ENCODE data around the gene SLC25A45.

The SLC25A45 gene

DNA sequence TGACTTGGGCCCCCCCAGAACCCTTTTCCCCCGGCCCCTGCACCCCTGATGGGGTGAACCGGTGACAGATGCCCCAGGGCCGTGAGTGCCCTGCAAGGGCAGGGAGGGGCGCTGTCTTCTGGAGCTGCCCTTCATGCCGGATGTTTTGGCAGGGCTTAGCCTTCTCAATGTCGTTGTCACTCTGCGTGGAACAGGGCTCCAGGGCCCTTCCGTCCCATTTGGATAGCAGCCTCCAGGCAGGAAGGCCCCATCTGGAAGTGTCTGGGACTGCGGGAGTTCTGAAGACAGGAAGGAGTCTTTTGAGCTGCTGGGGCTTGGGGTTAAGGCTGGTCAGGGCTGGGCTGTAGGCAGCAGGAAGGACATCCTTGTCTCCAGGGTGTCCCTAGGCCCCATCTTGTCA lies 8.6 kb upstream of the SLC25A45 start:
- Histone ChIP-seq H3K4me1 (ENCODE audit: control insufficient read depth in 1 of 2, insufficient read depth in 2 of 2, low read length in 2 of 2) (peaks cover 2 to 40% of the 10 kb centered on the region in 2 donors), H3K4me3 (ENCODE audit: low read depth in 1 of 2, low read length in 2 of 2) (peak overlapping the region; percentile 5 to 28), H3K9me3 (ENCODE audit: control insufficient read depth in 1 of 2, low read length in 2 of 2) (no peaks in the 10 kb centered on the region), H3K36me3 (ENCODE audit: control insufficient read depth in 1 of 2, insufficient read depth in 2 of 2, low read length in 2 of 2) (peaks cover 8 to 30% of the 10 kb centered on the region in 2 donors), H3K27ac (ENCODE audit: low read length) (peak overlapping the region; percentile 16), H3K27me3 (ENCODE audit: low read depth, low read length) (no peaks in the 10 kb centered on the region)

DNA sequence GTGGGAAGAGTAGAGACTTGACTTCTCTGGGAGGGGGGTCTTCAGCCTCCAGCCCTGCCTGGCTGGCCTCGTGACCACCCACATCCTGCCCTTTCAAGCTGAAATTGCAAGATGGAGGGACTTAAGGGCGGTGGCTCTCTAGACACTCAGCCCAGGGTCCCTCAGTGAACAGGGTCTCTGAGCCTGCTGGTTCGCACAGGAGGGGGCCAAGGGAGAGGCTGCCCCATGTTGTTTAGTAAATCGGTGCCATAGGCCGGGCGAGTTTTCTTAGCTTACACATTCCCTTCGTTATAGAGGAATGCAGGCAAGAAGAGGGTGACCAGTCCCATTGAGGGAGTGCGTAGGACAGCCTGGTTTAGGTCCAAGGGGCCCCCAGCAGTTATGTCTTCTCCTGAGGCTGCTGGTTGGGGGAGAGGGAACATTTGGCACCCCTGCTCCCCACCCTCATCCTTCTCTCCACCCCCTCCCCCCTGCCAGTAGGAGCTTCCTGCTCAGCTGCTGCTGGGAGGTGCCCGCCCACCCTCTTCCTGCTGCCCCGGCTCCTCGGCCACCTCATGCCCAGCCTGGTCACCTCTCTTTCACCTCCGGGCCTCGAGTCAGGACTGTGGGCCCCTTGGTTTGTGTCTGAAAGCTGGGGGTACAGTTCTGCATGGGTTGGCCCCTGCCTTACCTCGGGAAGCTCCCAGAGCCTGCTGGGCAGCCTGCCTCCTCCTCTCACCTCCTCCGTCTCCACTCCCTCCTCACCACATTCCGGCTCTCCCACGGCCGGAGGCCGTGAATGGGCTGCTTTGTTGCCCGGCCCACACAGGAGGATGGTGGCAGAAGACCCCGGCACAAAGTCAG lies 7.9 kb upstream of the SLC25A45 start:
- peak overlapping the region; percentile 16 for H3K27ac ChIP-seq (ENCODE audit: low read length)
- H3K36me3 ChIP-seq (ENCODE audit: control insufficient read depth in 1 of 2, insufficient read depth in 2 of 2, low read length in 2 of 2), result peaks cover 8 to 30% of the 10 kb centered on the region in 2 donors
- peaks cover 2 to 40% of the 10 kb centered on the region in 2 donors for H3K4me1 ChIP-seq (ENCODE audit: control insufficient read depth in 1 of 2, insufficient read depth in 2 of 2, low read length in 2 of 2)
- no peaks in the 10 kb centered on the region for H3K9me3 ChIP-seq (ENCODE audit: control insufficient read depth in 1 of 2, low read length in 2 of 2)
- peak overlapping the region; percentile 5 to 28 for H3K4me3 ChIP-seq (ENCODE audit: low read depth in 1 of 2, low read length in 2 of 2)
- no peaks in the 10 kb centered on the region for H3K27me3 ChIP-seq (ENCODE audit: low read depth, low read length)

DNA sequence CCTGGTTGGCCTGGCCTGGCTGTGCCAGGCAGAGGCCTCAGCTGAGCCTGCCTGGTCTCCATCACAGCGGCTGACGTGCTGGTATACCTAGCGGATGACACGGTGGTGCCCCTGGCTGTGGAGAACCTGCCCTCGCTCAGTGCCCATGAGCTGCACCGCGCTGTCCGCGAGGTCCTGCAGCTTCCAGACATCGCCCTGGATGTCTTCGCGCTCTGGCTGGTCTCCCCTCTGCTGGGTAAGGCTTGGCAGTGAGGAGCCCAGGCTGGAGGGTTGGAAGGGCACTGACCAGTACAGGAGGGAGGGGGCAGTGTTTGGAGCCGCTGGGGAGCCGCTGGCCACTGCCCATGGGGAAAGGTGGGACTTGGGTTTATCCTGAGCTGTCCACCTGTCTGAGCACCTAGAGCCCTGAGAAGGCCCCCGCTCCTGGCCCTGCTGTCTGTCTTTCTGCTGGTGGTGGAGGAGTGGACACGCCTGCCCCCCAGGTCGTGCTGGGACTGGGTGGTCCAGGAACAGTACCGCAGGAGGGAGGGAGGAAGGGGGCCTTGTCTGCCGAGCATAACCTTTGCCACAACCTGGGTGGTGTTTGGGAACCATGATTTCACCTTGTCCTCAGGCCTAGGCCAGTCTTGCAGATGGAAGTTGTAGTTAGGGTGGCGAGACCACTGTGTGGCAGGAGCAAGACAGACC lies 7.0 kb upstream of the SLC25A45 start:
- no peak overlapping the region for H3K27ac ChIP-seq (ENCODE audit: low read length)
- H3K36me3 ChIP-seq (ENCODE audit: control insufficient read depth in 1 of 2, insufficient read depth in 2 of 2, low read length in 2 of 2), result peaks cover 8 to 24% of the 10 kb centered on the region in 2 donors
- peaks cover 2 to 40% of the 10 kb centered on the region in 2 donors for H3K4me1 ChIP-seq (ENCODE audit: control insufficient read depth in 1 of 2, insufficient read depth in 2 of 2, low read length in 2 of 2)

DNA sequence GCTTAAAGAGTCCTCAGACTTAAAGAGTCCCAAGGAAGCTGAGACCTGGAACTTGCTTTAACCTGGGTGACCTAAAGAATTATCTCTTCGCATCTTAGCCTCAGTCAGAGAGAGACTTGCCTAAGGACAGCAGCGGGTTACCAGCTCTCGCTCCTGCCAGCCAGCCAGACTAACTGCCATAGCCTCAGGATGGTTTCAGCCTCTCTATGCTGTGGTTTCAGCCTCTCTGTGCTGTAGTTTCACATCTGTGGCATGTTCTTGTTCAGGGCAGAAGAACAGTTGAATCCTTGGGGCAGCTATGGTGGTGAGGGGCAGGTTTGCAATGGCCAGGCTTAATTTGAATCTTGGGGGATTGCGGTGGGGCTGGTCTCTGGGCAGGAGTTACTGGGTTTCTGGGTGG lies 6.3 kb upstream of the SLC25A45 start:
- no peaks in the 10 kb centered on the region for H3K27me3 ChIP-seq (ENCODE audit: low read depth, low read length)
- H3K4me1 ChIP-seq (ENCODE audit: control insufficient read depth in 1 of 2, insufficient read depth in 2 of 2, low read length in 2 of 2), result peaks cover 9 to 40% of the 10 kb centered on the region in 2 donors
- H3K4me3 ChIP-seq (ENCODE audit: low read depth in 1 of 2, low read length in 2 of 2), result peak overlapping the region in 1 of 2 donors; percentile 8
- peaks cover 8 to 18% of the 10 kb centered on the region in 2 donors for H3K36me3 ChIP-seq (ENCODE audit: control insufficient read depth in 1 of 2, insufficient read depth in 2 of 2, low read length in 2 of 2)
- no peak overlapping the region for H3K27ac ChIP-seq (ENCODE audit: low read length)
- no peaks in the 10 kb centered on the region for H3K9me3 ChIP-seq (ENCODE audit: control insufficient read depth in 1 of 2, low read length in 2 of 2)

More for the DNA sequence above, 7.0 kb upstream of the SLC25A45 start:
- H3K9me3 ChIP-seq (ENCODE audit: control insufficient read depth in 1 of 2, low read length in 2 of 2), result no peaks in the 10 kb centered on the region
- no peaks in the 10 kb centered on the region for H3K27me3 ChIP-seq (ENCODE audit: low read depth, low read length)
- no peak overlapping the region for H3K4me3 ChIP-seq (ENCODE audit: low read depth in 1 of 2, low read length in 2 of 2)

DNA sequence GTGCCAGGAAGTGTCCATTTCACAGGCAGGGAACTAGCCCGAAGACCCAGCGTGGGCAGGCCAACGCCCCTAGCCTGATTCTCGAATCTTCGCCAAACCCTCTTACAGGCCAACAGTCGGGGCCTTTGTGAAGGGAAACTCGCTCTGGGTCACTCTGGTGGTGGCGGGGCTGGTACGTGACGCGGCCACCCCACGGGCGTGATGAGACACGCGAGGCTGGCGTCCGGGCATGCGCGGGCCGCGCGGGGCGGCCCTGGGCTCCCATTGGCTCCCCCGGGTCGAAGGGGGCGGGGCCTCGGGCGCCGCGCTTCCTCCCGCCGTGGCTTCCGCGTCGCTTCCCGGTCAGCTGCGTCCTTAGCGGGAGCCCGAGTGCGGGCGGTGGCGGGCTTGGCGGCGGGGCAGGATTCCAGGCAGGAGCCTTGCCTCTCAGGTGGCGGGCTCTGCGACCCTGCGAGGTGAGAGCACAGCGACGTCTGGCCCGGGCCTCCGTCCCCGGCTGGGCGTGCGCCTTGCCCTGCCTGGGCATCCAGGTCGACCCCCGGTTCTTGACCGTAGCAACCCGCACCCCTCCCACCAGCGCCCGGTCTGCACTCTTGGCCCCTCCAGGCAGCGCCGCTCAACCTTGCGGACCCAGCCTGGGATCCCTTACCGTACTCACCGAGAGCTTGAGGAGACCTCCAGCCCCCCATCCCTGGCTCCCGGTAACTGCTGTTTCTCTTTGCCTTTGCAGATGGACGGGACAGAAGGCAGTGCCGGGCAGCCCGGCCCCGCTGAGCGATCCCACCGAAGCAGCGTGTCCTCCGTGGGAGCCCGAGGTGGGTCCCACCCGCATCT lies 4.1 kb upstream of the SLC25A45 start, which contains the start of gene FRMD8:
Gene FRMD8 (plus strand): TSS at position 331 of the 834 bp plus-strand sequence. CDS start 400 bp downstream, at position 731.
- H3K9me3 ChIP-seq (ENCODE audit: control insufficient read depth in 1 of 2, low read length in 2 of 2), result no peaks in the 10 kb centered on the region
- peaks cover 5 to 13% of the 10 kb centered on the region in 2 donors for H3K36me3 ChIP-seq (ENCODE audit: control insufficient read depth in 1 of 2, insufficient read depth in 2 of 2, low read length in 2 of 2)
- peak within 1 kb of the TSS; percentile 67 to 86 for H3K4me3 ChIP-seq (ENCODE audit: low read depth in 1 of 2, low read length in 2 of 2)
- H3K4me1 ChIP-seq (ENCODE audit: control insufficient read depth in 1 of 2, insufficient read depth in 2 of 2, low read length in 2 of 2), result peaks cover 17 to 41% of the 10 kb centered on the region in 2 donors
- peak within 1 kb of the TSS; percentile 93 for H3K27ac ChIP-seq (ENCODE audit: low read length)
- no peaks in the 10 kb centered on the region for H3K27me3 ChIP-seq (ENCODE audit: low read depth, low read length)

DNA sequence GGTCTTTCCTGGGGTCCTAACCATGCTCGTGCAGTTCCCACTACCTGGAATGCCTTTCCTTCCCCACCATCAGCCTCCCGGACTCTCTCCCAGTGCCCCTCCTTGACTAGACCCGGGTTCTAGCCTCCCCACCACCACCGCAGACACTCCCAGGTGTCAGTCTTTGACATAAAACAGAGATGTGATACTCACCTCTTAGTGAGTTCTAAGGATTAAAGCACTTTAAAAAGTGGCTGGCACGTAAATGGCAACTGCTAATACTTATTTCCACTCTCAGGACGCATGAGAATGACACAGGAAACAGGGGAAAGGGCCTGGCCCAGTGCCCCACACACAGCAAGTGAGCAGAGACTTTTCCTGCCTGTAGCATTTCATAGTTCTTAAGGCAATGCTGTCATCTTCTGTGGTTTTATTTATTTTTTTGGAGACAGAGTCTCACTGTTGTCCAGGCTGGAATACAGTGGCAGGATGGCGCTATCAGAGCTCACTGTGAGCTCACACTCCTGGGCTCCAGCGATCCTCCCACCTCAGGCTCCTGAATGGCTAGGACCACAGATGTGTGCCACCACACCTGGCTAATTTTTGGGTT lies 1.9 kb upstream of the SLC25A45 start:
- H3K36me3 ChIP-seq (ENCODE audit: control insufficient read depth in 1 of 2, insufficient read depth in 2 of 2, low read length in 2 of 2), result peaks cover 5 to 7% of the 10 kb centered on the region in 2 donors
- no peak overlapping the region for H3K4me3 ChIP-seq (ENCODE audit: low read depth in 1 of 2, low read length in 2 of 2)
- no peaks in the 10 kb centered on the region for H3K9me3 ChIP-seq (ENCODE audit: control insufficient read depth in 1 of 2, low read length in 2 of 2)
- peaks cover 15 to 30% of the 10 kb centered on the region in 2 donors for H3K4me1 ChIP-seq (ENCODE audit: control insufficient read depth in 1 of 2, insufficient read depth in 2 of 2, low read length in 2 of 2)
- H3K27ac ChIP-seq (ENCODE audit: low read length), result peak overlapping the region; percentile 45
- no peaks in the 10 kb centered on the region for H3K27me3 ChIP-seq (ENCODE audit: low read depth, low read length)

DNA sequence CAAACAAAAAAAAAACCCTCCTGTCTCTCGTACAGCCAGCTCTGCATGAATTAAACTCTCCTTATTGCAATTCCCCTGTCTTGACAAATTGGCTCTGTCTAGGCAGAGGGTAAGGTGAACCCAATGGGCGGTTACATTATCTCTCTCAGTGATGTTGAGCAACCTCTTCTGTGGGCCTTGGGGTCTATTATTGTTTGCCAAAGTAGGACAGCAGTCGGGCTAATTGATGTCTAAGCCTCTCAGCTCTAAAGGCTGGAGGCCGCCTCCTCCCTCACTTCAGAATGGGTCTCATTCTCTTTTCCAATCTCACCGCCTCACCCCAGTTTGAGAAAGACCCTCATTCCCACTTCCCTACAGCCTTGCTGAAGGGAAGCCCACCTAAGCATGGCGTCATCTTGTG lies 1.3 kb upstream of the SLC25A45 start:
- no peaks in the 10 kb centered on the region for H3K27me3 ChIP-seq (ENCODE audit: low read depth, low read length)
- peaks cover 3 to 7% of the 10 kb centered on the region in 2 donors for H3K36me3 ChIP-seq (ENCODE audit: control insufficient read depth in 1 of 2, insufficient read depth in 2 of 2, low read length in 2 of 2)
- peak overlapping the region; percentile 45 for H3K27ac ChIP-seq (ENCODE audit: low read length)

DNA sequence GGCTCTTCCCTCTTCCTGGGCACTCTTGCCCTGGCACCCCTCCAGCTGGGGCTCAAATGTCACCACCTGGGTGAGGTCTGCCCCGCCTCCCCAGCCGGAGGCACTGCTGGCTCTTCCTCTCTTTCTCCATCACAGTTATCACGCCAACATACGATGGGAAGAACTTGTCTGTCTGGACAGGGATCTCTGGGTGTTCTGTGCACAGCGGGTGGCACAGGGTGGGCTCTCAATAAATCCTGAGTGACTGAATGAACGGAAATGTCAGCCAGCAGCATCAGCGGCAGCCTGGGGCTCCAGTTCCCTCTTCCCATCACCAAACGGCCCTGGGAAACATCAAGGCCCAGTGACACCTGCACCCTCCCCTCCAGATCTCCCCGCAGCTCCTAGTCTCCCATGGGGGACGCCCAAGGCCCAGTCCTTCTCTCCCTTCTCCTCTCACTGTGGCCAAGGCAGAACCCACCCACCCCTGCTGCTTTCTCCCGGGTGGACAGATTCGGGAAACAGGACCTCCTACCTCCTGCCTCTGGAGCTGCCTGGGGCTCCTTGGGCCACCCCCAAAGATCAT lies 440 bp upstream of the SLC25A45 start:
- peak overlapping the region; percentile 99 for H3K27ac ChIP-seq (ENCODE audit: low read length)
- no peaks in the 10 kb centered on the region for H3K27me3 ChIP-seq (ENCODE audit: low read depth, low read length)
- H3K9me3 ChIP-seq (ENCODE audit: control insufficient read depth in 1 of 2, low read length in 2 of 2), result no peaks in the 10 kb centered on the region
- H3K4me3 ChIP-seq (ENCODE audit: low read depth in 1 of 2, low read length in 2 of 2), result peak overlapping the region; percentile 65 to 70
- peaks cover 0 to 7% of the 10 kb centered on the region in 2 donors for H3K36me3 ChIP-seq (ENCODE audit: control insufficient read depth in 1 of 2, insufficient read depth in 2 of 2, low read length in 2 of 2)
- peaks cover 15% of the 10 kb centered on the region in 2 donors for H3K4me1 ChIP-seq (ENCODE audit: control insufficient read depth in 1 of 2, insufficient read depth in 2 of 2, low read length in 2 of 2)

More for the DNA sequence above, 1.3 kb upstream of the SLC25A45 start:
- H3K4me1 ChIP-seq (ENCODE audit: control insufficient read depth in 1 of 2, insufficient read depth in 2 of 2, low read length in 2 of 2), result peaks cover 15 to 24% of the 10 kb centered on the region in 2 donors
- no peak overlapping the region for H3K4me3 ChIP-seq (ENCODE audit: low read depth in 1 of 2, low read length in 2 of 2)
- no peaks in the 10 kb centered on the region for H3K9me3 ChIP-seq (ENCODE audit: control insufficient read depth in 1 of 2, low read length in 2 of 2)

DNA sequence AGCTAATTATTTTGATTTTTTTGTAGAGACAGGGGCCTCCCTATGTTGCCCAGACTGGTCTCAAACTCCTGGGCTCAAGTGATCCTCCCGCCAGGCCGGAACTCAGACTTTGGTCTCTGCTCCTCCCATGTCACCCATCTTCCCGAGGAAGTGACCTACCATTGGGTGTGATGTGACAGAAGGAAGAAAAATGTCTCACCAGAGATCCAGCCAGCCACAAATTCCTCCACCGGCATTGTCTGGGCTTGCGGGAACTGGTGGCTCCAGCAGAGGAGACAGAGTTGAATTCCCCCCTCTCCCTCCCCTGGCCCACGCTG lies 772 bp downstream of the SLC25A45 start:
- H3K27ac ChIP-seq (ENCODE audit: low read length), result peak overlapping the region; percentile 99
- peaks cover 12 to 15% of the 10 kb centered on the region in 2 donors for H3K4me1 ChIP-seq (ENCODE audit: control insufficient read depth in 1 of 2, insufficient read depth in 2 of 2, low read length in 2 of 2)
- no peaks in the 10 kb centered on the region for H3K27me3 ChIP-seq (ENCODE audit: low read depth, low read length)
- no peaks in the 10 kb centered on the region for H3K9me3 ChIP-seq (ENCODE audit: control insufficient read depth in 1 of 2, low read length in 2 of 2)
- peaks cover 0 to 7% of the 10 kb centered on the region in 2 donors for H3K36me3 ChIP-seq (ENCODE audit: control insufficient read depth in 1 of 2, insufficient read depth in 2 of 2, low read length in 2 of 2)
- peak overlapping the region; percentile 65 to 70 for H3K4me3 ChIP-seq (ENCODE audit: low read depth in 1 of 2, low read length in 2 of 2)

DNA sequence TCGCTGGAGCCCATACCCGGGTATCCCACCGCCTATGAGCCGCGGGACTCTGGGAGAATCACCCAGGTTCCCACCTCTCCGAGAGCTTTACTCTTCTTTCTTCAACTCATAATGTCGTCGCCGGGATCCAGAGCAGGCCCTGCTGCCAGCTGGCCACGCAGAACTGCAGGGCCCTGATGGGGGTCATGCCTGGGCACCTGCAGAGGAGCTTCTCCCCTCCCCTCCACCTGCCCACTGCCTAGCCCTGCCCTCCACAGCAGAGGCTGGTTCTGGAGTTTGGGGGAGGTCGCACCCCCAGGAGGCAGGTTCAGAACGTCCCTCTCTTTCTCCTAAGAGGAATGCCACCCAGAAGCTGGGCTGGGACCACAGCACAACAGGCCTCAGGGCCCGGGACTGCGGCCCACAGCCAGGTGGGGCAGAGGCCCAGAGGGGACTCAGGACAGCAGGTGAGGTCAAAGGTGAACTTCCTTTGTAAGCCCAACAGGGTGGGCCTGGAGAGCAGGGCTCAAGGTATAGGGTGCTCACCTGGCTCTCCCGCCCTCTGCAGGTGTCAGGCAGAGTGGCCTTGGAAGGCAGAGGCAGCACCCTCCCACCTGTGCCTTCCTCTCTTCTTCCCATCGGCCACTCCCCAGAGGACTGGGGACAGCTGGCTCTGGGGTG lies 1.9 kb downstream of the SLC25A45 start:
- peaks cover 12 to 15% of the 10 kb centered on the region in 2 donors for H3K4me1 ChIP-seq (ENCODE audit: control insufficient read depth in 1 of 2, insufficient read depth in 2 of 2, low read length in 2 of 2)
- H3K4me3 ChIP-seq (ENCODE audit: low read depth in 1 of 2, low read length in 2 of 2), result no peak overlapping the region
- H3K27ac ChIP-seq (ENCODE audit: low read length), result no peak overlapping the region
- H3K36me3 ChIP-seq (ENCODE audit: control insufficient read depth in 1 of 2, insufficient read depth in 2 of 2, low read length in 2 of 2), result peaks cover 0 to 7% of the 10 kb centered on the region in 2 donors
- H3K27me3 ChIP-seq (ENCODE audit: low read depth, low read length), result no peaks in the 10 kb centered on the region
- H3K9me3 ChIP-seq (ENCODE audit: control insufficient read depth in 1 of 2, low read length in 2 of 2), result no peaks in the 10 kb centered on the region

All from muscle layer of duodenum (tissue), 2 donors.